Left renal cortex interstitium (tissue), 4 donors: ENCODE results near the gene PRSS27. TPM values are rescaled to one million over a fixed set of nuclear protein-coding genes. Genes with fewer than 3 reads are reported as not detected.

ENCODE experiments used
- polyA plus RNA-seq, 4 donors: library from polyadenylated mRNA; unstranded; fragments of 120-200 nt; gene quantifications; one replicate each; pipeline ENCODE4 v1.2.1, GENCODE V29; 2013; ENCODE audit not compliant: insufficient read length in 4 of 4

PRSS27 gene
- polyA plus RNA-seq, 4 donors, result 0.92 to 2.5 (median 2.2) TPM

Other genes starting within 250 kb of the PRSS27 start
- 1 to 10 TPM; 1.9 to 5.0 (median 3.8) TPM for gene NTN3, start 248.9 kb downstream of the PRSS27 start, polyA plus RNA-seq
- 10 to 100 TPM; 14.1 to 24.4 (median 19.6) TPM for gene TBC1D24, start 245.1 kb downstream of the PRSS27 start, polyA plus RNA-seq
- gene ATP6V0C, start 206.3 kb downstream of the PRSS27 start, polyA plus RNA-seq, result 100 to 1,000 TPM; 156 to 274 (median 248) TPM
- 10 to 100 TPM; 20.1 to 40.8 (median 31.6) TPM for gene AMDHD2, start 199.9 kb downstream of the PRSS27 start, polyA plus RNA-seq
- gene CEMP1, start 188.8 kb downstream of the PRSS27 start, polyA plus RNA-seq, result 10 to 100 TPM in 1 of 4 donors, 1 to 10 TPM in 3; 3.0 to 10.9 (median 7.6) TPM
- gene PDPK1, start 182.2 kb downstream of the PRSS27 start, polyA plus RNA-seq, result 10 to 100 TPM; 38.8 to 53.0 (median 49.2) TPM
- gene KCTD5, start 37.7 kb downstream of the PRSS27 start, polyA plus RNA-seq, result 10 to 100 TPM; 22.0 to 26.5 (median 23.4) TPM
- gene SRRM2, start 32.4 kb upstream of the PRSS27 start, polyA plus RNA-seq, result 100 to 1,000 TPM; 392 to 919 (median 636) TPM
- gene ELOB, start 57.1 kb upstream of the PRSS27 start, polyA plus RNA-seq, result 100 to 1,000 TPM; 205 to 367 (median 263) TPM
- gene PRSS33, start 67.3 kb upstream of the PRSS27 start, polyA plus RNA-seq, result under 1 TPM in 3 of 4 donors, not detected in 1; 0.13 to 0.97 (median 0.46) TPM
- gene PRSS41, start 78.2 kb upstream of the PRSS27 start, polyA plus RNA-seq, result not detected
- gene PRSS21, start 97.0 kb upstream of the PRSS27 start, polyA plus RNA-seq, result not detected
- 1 to 10 TPM in 1 of 4 donors, under 1 TPM in 3; 0.19 to 1.2 (median 0.61) TPM for gene ZG16B, start 110.1 kb upstream of the PRSS27 start, polyA plus RNA-seq
- 10 to 100 TPM in 1 of 4 donors, 1 to 10 TPM in 3; 6.3 to 16.6 (median 8.4) TPM for gene PRSS22, start 137.9 kb upstream of the PRSS27 start, polyA plus RNA-seq
- gene FLYWCH2, start 163.0 kb upstream of the PRSS27 start, polyA plus RNA-seq, result 10 to 100 TPM; 21.9 to 38.4 (median 27.9) TPM
- gene FLYWCH1, start 191.7 kb upstream of the PRSS27 start, polyA plus RNA-seq, result 10 to 100 TPM; 19.3 to 40.9 (median 25.4) TPM
- gene KREMEN2, start 244.1 kb upstream of the PRSS27 start, polyA plus RNA-seq, result 1 to 10 TPM; 1.1 to 2.7 (median 2.3) TPM
- gene PAQR4, start 249.1 kb upstream of the PRSS27 start, polyA plus RNA-seq, result 10 to 100 TPM in 2 of 4 donors, 1 to 10 TPM in 2; 8.7 to 11.4 (median 9.9) TPM